Measurements from ENCODE around the gene PNMA6E. TPM values are rescaled to one million over a fixed set of nuclear protein-coding genes. Genes with fewer than 3 reads are reported as not detected.

Gene PNMA6E
- total RNA-seq, 1 donor from 2014 or later = not detected

- TF ChIP-seq, protein P1, sequence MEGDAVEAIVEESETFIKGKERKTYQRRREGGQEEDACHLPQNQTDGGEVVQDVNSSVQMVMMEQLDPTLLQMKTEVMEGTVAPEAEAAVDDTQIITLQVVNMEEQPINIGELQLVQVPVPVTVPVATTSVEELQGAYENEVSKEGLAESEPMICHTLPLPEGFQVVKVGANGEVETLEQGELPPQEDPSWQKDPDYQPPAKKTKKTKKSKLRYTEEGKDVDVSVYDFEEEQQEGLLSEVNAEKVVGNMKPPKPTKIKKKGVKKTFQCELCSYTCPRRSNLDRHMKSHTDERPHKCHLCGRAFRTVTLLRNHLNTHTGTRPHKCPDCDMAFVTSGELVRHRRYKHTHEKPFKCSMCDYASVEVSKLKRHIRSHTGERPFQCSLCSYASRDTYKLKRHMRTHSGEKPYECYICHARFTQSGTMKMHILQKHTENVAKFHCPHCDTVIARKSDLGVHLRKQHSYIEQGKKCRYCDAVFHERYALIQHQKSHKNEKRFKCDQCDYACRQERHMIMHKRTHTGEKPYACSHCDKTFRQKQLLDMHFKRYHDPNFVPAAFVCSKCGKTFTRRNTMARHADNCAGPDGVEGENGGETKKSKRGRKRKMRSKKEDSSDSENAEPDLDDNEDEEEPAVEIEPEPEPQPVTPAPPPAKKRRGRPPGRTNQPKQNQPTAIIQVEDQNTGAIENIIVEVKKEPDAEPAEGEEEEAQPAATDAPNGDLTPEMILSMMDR (IDR thresholded peaks at IDR 0.05; ENCODE audit: insufficient read depth, low read depth, low read length) = no peak
- TF ChIP-seq EZH2 (IDR thresholded peaks at IDR 0.05; ENCODE audit: insufficient read depth, low read length) = no peak
- Mint-ChIP-seq H3K9me3 (ENCODE audit: unreplicated experiment) (no peaks in the 10 kb centered on the region), H3K4me3 (ENCODE audit: unreplicated experiment) (no peak overlapping the region), H3K4me1 (ENCODE audit: low read depth, unreplicated experiment) (no peaks in the 10 kb centered on the region), H3K36me3 (ENCODE audit: low read depth, unreplicated experiment) (peaks cover 2% of the 10 kb centered on the region), H3K27me3 (ENCODE audit: low read depth, unreplicated experiment) (no peaks in the 10 kb centered on the region), H3K27ac (ENCODE audit: unreplicated experiment) (no peak overlapping the region)
- no peaks in the 10 kb centered on the region for H3K79me2 ChIP-seq (ENCODE audit: insufficient read depth, low read length)
- no peaks in the 10 kb centered on the region for H3K4me1 ChIP-seq (ENCODE audit: insufficient read depth, low read length)
- H3K27me3 ChIP-seq (ENCODE audit: insufficient read depth, low read length) = no peaks in the 10 kb centered on the region
- H3K27ac ChIP-seq (ENCODE audit: low read depth, low read length) = no peak overlapping the region
- H3K9me3 ChIP-seq (ENCODE audit: insufficient read depth, low read depth, low read length) = no peaks in the 10 kb centered on the region
- H3K36me3 ChIP-seq (ENCODE audit: insufficient read depth, low read length) = no peaks in the 10 kb centered on the region
- FAIRE-seq (no peak), DNase-seq (ENCODE audit: low read depth) (no peak)
- H3K4me2 ChIP-seq (ENCODE audit: low read length) = no peak overlapping the region
- H3K4me3 ChIP-seq (ENCODE audit: insufficient read depth, low read depth, low read length) = no peak overlapping the region
- H4K20me1 ChIP-seq (ENCODE audit: insufficient read depth, low read length) = no peaks in the 10 kb centered on the region
- no peak overlapping the region for H3K9ac ChIP-seq (ENCODE audit: low read length)
- H2AFZ ChIP-seq (ENCODE audit: low read depth, low read length) = no peak overlapping the region
Observed at GRCh38 chrX:153449368-153450113, 48.4 kb upstream of the PNMA6E start.

DNA sequence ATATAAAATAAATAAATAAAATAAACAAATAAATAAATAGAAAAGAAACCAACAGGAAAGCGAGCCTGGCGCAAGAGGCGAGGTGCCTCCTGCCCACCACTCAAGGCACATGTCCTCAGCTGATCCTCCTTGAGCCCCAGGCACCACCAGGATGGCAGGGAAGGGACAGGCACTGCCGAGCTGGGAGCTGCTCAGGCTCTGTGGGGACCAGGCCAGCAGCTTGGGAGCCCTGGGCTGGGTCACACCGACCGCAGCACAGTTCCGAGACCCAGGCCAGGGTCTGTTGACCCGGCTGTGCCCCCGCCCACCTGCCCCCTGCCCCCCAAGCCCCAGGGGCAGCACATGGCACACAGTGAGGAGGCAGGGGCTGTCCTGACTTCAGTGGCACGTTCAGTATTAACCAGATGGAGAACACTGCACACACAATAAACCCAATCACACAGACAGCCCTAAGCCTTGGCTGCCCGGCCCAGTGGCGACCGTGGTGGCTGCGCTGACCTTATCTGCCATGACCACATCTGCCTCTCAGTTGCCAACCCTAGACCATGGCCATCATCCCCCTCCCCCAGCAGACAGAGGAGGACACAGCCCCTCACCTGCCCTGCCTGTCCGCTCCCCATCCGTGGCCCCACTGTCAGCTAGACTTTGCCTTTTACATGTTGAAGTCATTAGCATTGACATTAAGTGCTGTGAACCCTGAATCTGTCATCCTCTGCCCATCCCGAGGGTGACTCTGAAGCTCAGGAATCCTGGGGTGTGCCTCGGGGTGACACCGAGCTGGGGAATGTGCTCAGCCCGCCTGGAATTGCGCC is 47.6 kb upstream of the PNMA6E start:
- Mint-ChIP-seq H3K27me3 (ENCODE audit: low read depth, unreplicated experiment) (no peaks in the 10 kb centered on the region), H3K4me1 (ENCODE audit: low read depth, unreplicated experiment) (no peaks in the 10 kb centered on the region), H3K4me3 (ENCODE audit: unreplicated experiment) (no peak overlapping the region), H3K9me3 (ENCODE audit: unreplicated experiment) (no peaks in the 10 kb centered on the region), H3K36me3 (ENCODE audit: low read depth, unreplicated experiment) (peaks cover 2% of the 10 kb centered on the region), H3K27ac (ENCODE audit: unreplicated experiment) (no peak overlapping the region)
- no peak for DNase-seq (ENCODE audit: low read depth)
- Histone ChIP-seq H3K9ac (ENCODE audit: low read length) (no peak overlapping the region), H3K27ac (ENCODE audit: low read depth, low read length) (no peak overlapping the region), H3K79me2 (ENCODE audit: insufficient read depth, low read length) (no peaks in the 10 kb centered on the region), H3K36me3 (ENCODE audit: insufficient read depth, low read length) (no peaks in the 10 kb centered on the region), H2AFZ (ENCODE audit: low read depth, low read length) (no peak overlapping the region), H3K27me3 (ENCODE audit: insufficient read depth, low read length) (no peaks in the 10 kb centered on the region), H3K4me3 (ENCODE audit: insufficient read depth, low read depth, low read length) (no peak overlapping the region), H3K4me1 (ENCODE audit: insufficient read depth, low read length) (no peaks in the 10 kb centered on the region), H3K9me3 (ENCODE audit: insufficient read depth, low read depth, low read length) (no peaks in the 10 kb centered on the region), H3K4me2 (ENCODE audit: low read length) (no peak overlapping the region), H4K20me1 (ENCODE audit: insufficient read depth, low read length) (no peaks in the 10 kb centered on the region)
- TF ChIP-seq, protein P1 (IDR thresholded peaks at IDR 0.05; ENCODE audit: insufficient read depth, low read depth, low read length) = no peak
- no peak for TF ChIP-seq EZH2 (IDR thresholded peaks at IDR 0.05; ENCODE audit: insufficient read depth, low read length)
- FAIRE-seq = no peak

All from astrocyte (in vitro differentiated cells and primary cell).